Adrenal gland (tissue), 5 donors: ENCODE results near the gene ABLIM1.

Experiments
- CTCF ChIP-seq, 6 experiments: fragments of 450-650 bp in 4 of 6; fragments of 200-600 bp in 2 of 6; sonication (generic) in 1 of 6; IDR thresholded peaks; 1 replicate in 5 of 6; 2 replicates in 1 of 6; pipeline versions ENCODE4 v1.5.1 to v1.8.0; 2016 to 2021; ENCODE audit warnings: antibody characterized with exemption in 6 of 6, mild to moderate bottlenecking in 2 of 6, moderate library complexity in 1 of 6
- POLR2A ChIP-seq, 2 donors: fragments of 450-650 bp; IDR thresholded peaks; one replicate each; pipeline ENCODE4 v1.6.1; 2017; ENCODE audit warnings: antibody characterized with exemption in 2 of 2, mild to moderate bottlenecking in 2 of 2, moderate library complexity in 1 of 2
- donor health status: DM: no; HTN: no; CAD: no.

DNA sequence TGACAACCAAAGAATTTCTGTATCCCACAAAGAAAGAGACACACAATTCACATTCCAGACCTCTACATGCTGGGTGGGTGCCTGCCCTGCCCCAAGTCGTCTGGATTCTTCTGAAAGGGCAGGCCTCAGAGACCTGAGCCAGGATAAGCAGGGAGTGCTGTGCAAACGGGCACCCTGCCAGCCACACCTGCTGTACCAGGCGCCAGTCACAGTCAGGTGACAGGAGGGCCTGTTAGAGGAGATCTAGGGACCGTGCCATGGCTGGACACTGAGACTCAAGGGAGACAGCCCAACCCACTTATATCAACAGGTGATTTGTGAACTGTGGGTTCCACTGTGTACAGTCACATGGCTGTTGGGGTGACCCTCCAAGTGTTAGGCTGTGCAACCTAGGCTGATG is 150.6 kb downstream of the ABLIM1 start:
- no peak for TF ChIP-seq CTCF (IDR thresholded peaks at IDR 0.05)
- no peak for TF ChIP-seq POLR2A (IDR thresholded peaks at IDR 0.05)
